CD4-positive, alpha-beta T cell treated with Interleukin-17A for 4 hours (primary cell): ENCODE data around the gene ITGAX.
A peak's percentile ranks its signal among the peaks of the same experiment; 100 is the strongest.

ENCODE experiments used
- DNase-seq: peaks from one replicate; pipeline ENCODE4 v3.0.0-alpha.2; 2020; ENCODE audit warnings: mixed read lengths

Gene ITGAX

DNA sequence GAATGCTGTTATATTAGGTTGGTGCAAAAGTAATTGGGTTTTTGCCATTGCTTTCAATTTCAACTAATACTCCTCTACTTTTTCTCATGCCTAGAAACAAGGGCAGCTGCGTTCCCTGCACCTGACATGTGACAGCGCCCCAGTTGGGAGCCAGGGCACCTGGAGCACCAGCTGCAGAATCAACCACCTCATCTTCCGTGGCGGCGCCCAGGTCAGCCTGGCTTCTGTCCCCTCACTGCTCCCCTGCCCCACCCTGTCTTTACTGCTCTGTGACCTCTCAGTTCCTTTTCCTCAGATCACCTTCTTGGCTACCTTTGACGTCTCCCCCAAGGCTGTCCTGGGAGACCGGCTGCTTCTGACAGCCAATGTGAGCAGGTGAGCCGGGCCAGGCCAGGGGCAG is 21.7 kb downstream of the ITGAX start:
- DNase-seq: no peak

DNA sequence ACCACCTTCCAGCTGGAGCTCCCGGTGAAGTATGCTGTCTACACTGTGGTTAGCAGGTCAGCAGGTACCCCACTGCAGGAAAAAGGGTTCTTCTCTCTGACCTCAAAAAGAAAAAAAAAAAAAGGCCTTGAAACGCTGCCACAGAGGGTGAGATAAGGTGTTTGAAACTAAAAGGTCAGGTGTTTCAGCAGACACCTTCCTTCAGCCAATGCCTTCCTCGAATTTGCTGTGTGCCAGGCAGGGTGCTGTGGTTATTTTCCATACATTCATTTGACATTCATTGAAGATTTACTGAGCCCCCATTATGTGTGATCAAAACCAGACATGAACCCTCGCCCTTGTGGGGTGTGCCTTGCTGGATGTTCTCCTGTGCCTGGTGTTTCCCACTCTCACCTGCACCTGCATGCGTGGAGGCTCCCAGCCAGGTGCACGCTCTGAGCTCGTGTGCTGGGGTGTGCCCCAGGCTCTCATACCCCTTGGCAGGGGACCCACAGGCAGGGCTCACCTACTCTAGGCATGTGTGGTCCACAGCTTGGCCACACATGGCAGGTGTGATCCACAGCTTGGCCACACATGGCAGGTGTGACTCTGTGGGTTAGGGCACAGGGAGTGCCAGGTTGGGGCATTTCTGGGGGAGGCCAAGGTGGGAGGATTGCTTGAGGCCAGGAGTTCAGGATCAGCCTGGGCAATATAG is 22.4 kb downstream of the ITGAX start:
- no peak for DNase-seq

DNA sequence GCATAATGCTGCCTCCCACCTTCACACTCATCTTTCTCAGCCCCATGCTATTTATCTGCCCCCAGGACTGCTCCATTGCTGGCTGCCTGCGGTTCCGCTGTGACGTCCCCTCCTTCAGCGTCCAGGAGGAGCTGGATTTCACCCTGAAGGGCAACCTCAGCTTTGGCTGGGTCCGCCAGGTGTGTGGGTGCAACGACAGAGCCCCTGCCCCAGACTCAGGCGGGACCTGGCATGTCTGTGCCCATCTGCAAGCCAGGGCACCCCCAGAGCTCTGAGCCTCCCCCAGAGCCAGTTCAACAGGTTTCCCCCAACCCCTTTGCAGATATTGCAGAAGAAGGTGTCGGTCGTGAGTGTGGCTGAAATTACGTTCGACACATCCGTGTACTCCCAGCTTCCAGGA is 25.2 kb downstream of the ITGAX start:
- no peak for DNase-seq

DNA sequence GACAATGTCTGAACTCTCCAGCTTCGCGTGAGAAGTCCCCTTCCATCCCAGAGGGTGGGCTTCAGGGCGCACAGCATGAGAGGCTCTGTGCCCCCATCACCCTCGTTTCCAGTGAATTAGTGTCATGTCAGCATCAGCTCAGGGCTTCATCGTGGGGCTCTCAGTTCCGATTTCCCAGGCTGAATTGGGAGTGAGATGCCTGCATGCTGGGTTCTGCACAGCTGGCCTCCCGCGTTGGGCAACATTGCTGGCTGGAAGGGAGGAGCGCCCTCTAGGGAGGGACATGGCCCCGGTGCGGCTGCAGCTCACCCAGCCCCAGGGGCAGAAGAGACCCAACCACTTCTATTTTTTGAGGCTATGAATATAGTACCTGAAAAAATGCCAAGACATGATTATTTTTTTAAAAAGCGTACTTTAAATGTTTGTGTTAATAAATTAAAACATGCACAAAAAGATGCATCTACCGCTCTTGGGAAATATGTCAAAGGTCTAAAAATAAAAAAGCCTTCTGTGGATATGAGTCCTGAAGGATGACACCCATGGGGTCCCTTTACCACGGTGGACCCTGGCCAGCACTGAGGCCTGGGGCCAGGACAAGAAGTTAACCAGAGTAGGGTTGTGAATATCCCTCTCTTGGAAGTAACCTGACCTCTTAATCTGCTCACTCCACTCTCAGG is 27.6 kb downstream of the ITGAX start:
- DNase-seq: peak; percentile 66

DNA sequence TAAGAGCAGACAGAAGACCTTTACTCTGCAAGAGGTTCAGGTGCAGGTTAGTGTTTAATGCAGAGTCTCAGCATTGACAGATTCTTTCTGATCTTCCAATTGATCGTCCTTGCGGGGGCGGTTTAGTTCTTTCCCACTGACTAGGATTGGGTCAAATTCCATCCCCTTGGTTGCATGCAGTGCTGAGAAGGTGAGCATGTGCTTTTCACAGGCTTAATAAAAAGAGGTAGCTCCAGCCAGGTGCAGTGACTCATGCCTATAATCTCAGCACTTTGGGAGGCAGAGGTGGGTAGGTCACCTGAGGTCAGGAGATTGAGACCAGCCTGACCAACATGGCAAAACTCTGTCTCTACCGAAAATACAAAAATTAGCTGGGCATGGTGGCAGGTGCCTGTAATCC is 30.7 kb downstream of the ITGAX start:
- DNase-seq: no peak

DNA sequence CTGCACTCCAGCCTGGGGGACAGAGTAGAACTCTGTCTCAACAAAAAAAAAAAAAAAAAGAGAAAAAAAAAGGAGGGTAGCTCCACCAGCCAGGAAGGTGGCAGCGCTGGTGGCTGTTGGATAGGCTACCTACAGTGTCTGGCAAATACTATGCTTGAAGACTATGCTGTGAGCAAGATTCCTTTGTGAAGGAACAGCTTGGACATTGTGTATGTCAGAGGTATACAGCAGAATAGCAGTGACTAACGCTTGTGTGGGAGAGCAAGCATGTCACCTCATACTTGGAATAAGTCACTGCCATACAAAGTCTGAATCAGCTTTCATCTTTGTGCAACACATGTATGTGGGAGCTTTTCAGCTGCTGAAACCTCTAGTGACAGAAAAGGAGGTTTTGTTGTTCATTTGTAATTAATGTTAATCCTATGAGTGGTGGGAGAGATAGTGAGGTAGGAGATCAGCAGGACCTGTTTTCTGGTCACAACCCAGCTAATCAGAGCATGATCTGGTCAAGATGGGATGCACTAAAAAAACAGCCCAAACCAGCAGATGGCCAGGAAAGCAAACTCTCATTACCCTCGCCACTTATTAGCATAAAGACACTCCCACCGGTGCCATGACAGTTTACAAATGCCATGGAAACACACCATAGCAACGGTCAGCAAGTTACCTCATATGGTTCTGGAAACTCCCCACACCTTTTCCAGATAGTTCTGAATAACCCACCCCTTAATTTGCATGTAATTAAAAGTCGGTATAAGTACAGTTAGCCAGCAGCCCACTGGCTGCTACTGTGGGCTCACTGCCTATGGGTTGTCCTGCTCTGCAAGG is 31.4 kb downstream of the ITGAX start:
- no peak for DNase-seq

DNA sequence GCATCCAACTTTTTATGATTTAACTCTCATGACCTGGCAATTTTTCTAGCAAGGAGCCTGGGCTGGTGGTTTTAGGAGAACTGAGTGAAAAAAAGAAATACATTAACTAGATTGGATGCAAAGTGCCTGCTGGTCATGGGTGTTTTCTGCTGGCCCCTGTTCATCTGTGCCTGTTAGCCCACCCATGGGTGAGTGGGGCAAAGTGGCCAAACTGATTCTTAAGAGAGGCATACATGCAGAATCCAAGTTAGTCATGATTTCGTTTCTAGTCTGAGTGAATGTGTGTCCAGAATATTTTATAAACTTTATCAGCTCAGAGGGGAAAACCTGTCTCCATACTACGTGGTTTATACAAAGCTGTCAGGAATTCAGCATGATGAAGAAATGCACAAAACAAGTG is 33.6 kb downstream of the ITGAX start:
- DNase-seq: no peak

DNA sequence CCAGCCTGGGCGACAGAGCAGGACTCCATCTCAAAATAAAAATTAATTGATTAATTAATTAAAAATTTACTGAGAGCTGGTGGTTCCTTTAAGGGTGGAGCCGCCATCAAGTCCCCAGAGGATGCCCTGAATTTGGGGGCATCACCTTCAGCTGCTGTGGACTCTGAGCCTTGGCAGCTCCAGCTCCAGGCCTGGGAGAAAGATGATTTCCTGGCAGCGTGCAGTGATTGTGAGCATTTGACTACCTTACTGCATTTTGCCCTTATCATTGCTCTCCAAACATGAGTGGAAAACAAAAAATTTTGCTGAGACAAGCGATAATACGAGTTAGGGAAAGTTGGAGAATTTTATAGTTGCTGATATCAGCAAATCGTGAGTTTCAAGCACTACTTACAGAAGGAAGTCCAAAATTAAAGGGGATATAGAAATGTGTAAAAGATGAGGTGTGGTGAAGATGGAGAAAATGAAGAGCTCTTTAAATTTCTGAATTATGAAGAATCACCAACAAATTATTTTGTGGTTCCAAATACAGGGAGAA is 35.6 kb downstream of the ITGAX start:
- DNase-seq: no peak

DNA sequence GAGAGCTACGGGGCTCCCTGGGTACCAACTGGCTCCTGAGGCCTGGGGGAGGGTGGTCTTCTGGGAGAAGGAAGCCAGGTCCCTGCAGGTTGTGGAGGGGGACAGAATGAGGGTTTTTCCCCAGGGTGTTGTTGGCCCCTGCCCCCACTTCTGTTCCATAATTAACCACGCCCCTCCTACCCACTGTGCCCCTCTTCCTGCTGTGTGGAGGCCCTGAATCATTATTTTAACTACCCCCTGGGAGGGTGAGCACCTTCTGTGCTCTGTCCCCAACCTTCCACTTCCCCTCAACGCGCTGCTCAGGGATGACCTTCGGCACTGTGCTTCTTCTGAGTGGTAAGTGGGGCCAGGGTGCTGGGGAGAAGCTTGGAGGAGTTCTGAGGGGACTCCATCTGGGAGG is 38.1 kb downstream of the ITGAX start, which contains the start of gene ITGAD:
TSS of gene ITGAD (plus strand) at position 280 of the 400 bp plus-strand sequence. CDS start at position 306, 26 bp downstream.
- no peak for DNase-seq

DNA sequence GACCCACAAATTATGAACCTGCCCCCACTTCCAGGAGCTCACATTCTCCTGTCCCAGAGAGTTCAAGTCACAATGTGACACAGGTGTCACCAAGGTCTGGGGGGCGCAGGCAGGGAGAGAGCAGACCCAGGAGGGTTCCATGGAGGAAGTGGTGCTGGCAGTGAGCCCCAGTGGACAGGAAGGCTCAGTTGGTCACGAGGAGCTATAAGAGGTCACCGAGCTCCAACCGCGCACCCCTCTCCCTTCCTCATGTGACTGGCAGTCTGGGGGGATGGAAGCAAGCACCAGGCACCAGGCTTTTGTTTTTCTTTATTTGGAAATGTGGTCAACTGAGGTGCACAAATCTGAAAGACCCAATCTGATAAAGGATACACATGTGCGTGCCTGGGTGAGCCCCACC is 40.7 kb downstream of the ITGAX start:
- no peak for DNase-seq

DNA sequence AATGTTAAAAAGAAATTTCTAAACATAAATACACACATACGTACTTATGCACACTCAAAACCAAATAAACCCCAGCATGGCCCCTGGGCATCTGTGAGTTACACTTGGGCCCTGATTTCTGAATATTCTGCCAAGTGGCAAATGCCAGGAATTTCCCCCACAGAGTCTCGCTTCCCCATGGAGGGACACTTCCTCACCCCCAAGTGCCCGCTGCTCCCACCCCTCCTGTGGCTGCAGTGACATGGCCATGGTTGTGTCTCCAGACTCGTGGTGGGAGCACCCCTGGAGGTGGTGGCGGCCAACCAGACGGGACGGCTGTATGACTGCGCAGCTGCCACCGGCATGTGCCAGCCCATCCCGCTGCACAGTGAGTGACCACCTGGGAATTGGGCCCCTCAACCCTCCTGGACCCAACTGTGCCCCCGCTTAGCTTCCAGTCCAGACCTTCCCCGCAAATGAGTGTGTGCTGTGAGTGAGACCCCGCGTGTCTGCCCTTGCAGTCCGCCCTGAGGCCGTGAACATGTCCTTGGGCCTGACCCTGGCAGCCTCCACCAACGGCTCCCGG is 42.2 kb downstream of the ITGAX start:
- no peak for DNase-seq

DNA sequence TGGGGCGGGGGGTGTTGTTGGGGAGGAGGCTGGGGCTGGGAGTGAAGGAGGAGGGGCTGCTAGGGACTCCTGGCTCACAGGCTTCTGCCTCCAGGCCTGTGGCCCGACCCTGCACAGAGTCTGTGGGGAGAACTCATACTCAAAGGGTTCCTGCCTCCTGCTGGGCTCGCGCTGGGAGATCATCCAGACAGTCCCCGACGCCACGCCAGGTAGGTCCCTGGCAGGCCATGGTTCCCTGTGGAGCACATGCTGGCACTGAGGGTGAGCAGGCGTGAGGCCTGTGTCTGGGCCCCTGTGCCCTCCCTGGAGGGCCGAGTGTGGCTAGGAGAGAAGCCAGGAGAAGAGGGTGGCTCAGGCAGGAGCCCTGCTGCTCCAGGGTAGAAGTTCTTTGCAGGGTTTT is 42.7 kb downstream of the ITGAX start:
- DNase-seq: no peak

DNA sequence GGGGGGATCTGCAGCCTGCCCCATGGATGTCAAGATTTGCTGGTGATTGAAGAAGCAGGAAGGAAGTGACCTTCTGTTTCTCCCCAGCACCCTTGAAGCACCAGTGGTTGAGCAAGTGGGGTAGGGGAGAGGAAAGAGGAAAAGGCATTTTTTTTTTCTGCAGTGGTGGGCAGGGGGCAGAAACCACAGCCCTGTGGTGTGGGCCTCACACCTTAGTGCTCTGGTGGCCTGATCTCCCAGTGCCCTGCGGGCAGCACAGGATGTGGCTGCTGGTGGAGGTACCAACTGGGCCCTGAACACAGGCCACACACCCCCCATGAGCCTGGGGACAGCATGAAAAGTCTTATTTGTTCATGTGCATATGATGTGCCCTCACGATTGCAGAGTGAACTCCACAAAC is 45.2 kb downstream of the ITGAX start:
- DNase-seq: no peak

DNA sequence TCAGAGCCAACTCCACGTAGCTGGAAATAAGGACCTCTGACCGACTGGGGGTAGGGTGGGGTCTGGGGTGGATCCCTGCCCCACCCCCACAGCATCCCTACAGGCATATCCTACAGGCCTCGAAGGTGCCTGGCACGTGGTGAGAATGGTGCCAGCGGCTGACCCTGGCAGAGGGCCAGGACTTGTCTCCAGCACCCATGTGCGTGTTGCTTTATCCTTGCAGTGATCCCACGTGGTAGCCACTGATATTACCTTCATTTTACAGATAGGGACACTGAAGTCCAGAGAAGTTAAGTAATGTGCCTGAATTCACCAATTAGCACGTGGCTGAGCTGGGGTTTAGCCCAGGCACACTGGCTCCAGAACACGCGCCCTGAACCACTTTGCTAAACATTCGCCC is 46.5 kb downstream of the ITGAX start:
- DNase-seq: no peak

DNA sequence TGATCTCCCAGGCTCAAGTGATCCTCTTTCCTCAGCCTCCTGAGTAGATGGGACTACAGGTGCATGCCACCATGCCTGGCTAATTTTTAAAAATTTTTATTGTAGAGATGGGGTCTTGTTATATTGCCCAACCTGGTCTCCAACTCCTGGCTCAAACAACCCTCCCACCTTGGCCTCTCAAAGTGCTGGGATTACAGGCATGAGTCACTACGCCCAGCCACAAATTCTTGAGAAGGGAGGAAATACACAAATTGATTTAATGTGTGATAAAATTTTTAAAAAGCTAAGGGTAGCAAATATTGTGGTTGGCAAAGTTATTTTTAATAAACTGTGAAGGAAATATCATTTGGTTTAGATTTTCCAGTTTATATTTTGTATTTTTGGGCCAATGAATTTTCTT is 47.7 kb downstream of the ITGAX start:
- DNase-seq: no peak

DNA sequence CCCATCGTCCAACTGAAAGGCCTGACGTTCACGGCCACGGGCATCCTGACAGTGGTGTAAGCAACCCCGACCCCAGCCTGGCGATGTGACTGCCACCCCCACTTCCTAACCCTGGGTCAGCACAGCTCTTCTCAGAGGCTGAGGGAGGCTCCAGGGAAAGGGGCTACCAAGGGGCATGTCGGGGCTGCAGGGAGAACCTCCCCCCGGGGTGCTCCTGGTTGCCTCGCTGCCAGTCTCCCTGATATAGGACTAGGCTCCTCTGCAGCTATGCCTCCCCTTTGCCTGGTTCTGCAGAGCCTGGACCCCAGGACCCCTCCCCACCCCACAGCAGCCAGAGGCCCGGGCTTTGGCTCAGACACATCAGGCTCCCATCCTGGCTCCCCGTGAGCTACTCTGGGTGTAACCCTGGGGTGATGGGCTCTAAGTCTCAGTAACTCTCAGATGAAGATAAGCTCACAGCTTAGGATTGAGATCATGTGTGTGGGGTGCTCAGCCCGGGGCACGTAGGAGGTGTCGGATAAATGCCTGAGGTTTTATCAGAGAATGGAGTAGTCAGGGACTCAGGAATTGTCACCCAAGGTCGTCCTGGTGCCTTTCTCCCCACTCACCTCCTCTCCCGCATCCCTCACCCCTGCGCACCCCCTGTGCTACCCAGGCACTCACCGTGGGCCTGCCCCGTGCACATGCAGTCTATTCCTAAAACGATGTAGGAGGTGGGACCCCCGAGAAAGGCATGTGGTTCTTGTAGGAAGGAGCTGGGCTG is 48.8 kb downstream of the ITGAX start:
- DNase-seq: no peak

DNA sequence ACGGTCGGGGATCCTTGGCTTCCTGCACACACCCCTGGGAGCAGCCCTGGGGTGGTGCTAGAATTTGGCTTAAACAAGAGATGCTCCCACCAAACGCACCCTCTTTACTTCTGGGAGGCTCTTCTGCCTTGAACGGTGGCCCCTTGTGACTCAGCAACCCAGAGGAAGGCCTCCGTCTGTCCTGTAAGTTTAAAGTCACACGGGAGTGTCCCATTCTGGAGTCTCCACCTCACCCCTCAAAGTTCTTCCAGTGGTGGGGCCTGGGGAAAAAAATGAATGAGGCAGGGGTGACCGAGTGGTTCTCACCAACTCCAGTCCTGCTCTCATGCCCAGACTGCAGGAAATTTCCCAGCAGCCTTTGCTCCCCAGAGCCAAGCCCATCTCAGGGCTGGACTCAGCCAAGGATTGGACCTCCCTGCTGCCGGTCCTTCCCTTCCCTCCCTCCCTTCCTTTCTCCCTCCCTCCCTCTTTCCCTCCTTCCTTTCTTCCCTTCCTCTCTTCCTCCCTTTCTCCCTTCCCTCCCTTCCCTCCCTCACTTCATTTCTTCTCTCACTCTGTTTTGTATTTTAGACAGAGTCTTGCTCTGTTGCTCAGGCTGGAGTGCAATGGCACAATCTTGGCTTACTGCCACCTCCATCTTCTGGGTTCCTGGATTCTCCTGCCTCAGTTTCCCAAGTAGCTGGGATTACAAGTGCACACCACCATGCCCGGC is 49.5 kb downstream of the ITGAX start:
- DNase-seq: no peak

DNA sequence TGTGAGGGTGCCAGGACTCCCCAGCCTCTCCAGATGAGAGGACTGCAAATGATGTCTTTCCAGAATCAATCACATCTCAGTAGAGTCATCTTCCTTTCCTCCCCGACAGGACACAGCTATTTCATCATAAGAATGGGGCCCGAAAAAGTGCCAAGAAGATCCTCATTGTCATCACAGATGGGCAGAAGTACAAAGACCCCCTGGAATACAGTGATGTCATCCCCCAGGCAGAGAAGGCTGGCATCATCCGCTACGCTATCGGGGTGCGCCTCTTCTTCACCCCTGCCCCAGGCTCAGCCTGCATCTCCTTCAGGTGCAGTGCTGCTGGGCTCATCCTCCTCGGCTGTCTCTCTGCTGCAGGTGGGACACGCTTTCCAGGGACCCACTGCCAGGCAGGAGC is 52.4 kb downstream of the ITGAX start:
- DNase-seq: no peak

DNA sequence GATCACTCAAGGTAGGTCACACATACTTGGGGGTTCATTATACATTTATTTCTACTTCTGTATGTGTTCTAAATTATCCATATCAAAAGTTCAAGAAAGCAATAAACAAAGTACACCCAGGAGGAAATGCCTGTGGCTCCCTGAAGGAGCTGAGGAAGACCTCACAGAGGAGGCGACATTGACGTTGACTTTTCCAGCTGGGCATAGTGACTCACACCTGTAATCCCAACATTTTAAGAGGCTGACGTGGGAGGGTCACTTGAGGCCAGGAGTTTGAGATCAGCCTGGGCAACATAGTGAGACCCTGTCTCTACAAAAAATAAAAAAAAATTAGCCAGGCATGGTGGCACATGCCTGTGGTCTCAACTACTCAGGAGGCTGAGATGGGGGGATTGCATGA is 54.5 kb downstream of the ITGAX start:
- no peak for DNase-seq

DNA sequence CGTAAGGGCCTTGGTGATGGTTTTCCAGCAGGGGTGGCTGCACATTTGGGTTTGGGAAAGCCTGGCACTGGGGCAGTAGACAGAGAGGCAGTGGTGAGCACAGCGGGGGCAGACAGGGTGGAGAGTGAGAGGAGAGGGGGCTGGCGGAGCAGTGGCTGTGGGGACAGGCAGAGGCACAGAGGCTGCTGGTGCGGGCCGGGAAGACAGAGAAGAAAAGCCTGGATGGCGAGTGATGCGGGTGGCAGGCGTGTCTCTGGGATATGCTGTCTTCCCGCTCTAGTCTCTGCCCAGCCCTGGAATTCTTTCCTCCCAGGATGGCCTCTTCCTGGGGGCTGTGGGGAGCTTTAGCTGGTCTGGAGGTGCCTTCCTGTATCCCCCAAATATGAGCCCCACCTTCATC is 55.1 kb downstream of the ITGAX start:
- DNase-seq: no peak

DNA sequence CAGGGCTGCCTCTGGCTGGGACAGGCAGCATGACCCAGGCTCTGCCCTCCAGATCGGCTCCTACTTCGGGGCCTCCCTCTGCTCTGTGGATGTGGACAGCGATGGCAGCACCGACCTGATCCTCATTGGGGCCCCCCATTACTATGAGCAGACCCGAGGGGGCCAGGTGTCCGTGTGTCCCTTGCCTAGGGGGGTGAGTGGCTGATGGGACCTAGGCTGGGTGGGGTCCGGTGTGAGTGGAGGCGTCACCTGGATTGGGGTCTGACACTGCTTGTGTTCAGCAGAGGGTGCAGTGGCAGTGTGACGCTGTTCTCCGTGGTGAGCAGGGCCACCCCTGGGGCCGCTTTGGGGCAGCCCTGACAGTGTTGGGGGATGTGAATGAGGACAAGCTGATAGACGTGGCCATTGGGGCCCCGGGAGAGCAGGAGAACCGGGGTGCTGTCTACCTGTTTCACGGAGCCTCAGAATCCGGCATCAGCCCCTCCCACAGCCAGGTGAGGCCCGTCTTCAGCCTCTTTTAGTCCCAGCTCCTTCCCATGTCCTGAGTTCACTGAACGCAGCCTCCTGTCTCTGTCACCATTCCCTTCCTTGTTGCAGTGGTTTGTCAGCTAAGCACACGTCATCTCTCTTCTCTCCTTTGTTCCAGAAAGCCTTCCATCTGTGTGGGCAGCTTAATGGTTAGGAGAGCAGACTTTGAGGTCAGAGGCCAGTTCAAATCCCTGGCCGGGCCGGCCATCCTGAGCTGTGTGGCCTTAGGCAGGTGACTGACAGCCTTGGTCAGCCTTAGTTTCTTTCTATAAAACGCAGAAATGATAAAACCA is 56.3 kb downstream of the ITGAX start:
- DNase-seq: no peak
